Keratinocyte (primary cell): Measurements from ENCODE around the gene APOBEC4. TPM values are rescaled to one million over a fixed set of nuclear protein-coding genes. Genes with fewer than 3 reads are reported as not detected.

ENCODE experiments used
- DNase-seq: peaks from one replicate; pipeline ENCODE4 v3.0.0-alpha.2; 2011; ENCODE audit warnings: low read depth, missing footprints, low spot score
- FAIRE-seq: peaks from 2 replicates; lab custom pipeline; 2011; peaks lifted over from hg19 to GRCh38; lab: Jason Lieb, UNC
- H2AFZ ChIP-seq: 2 replicates; pipeline ENCODE4 v1.6.0; 2012; ENCODE audit warnings: low read length, control low read depth, inconsistent platforms; ENCODE audit not compliant: control insufficient read depth
- H3K27ac ChIP-seq: 2 replicates; pipeline ENCODE4 v1.5.1; 2011; ENCODE audit warnings: low read length; ENCODE audit not compliant: control insufficient read depth, insufficient read depth
- H3K27me3 ChIP-seq: 3 replicates; pipeline ENCODE4 v1.6.0; 2011; ENCODE audit warnings: low read length; ENCODE audit not compliant: control insufficient read depth, insufficient read depth; ENCODE audit errors: extremely low read depth
- H3K36me3 ChIP-seq, 2 experiments: 2 replicates in 1 of 2; 3 replicates in 1 of 2; pipeline ENCODE4 v1.5.1; 2011; ENCODE audit warnings: low read length in 2 of 2, mild to moderate bottlenecking in 1 of 2; ENCODE audit not compliant: control insufficient read depth in 2 of 2, insufficient read depth in 2 of 2; ENCODE audit errors: extremely low read depth in 1 of 2
- H3K4me1 ChIP-seq: 3 replicates; pipeline ENCODE4 v1.5.1; 2011; ENCODE audit warnings: low read length; ENCODE audit not compliant: control insufficient read depth, insufficient read depth; ENCODE audit errors: extremely low read depth
- H3K4me2 ChIP-seq: 3 replicates; pipeline ENCODE4 v1.6.0; 2011; ENCODE audit warnings: low read depth, low read length; ENCODE audit not compliant: control insufficient read depth, insufficient read depth; ENCODE audit errors: extremely low read depth
- H3K4me3 ChIP-seq, 3 experiments: fragments of 200-600 bp in 1 of 3; sonication (generic) in 1 of 3; 2 replicates in 2 of 3; 3 replicates in 1 of 3; pipeline ENCODE4 v1.5.1; 2011 to 2016; ENCODE audit warnings: low read length in 3 of 3, mild to moderate bottlenecking in 3 of 3, control low read depth in 2 of 3, inconsistent platforms in 1 of 3, low read depth in 1 of 3, mixed read lengths in 1 of 3, mixed run types in 1 of 3, moderate library complexity in 1 of 3; ENCODE audit not compliant: control insufficient read depth in 2 of 3, insufficient read depth in 2 of 3; ENCODE audit errors: extremely low read depth in 1 of 3
- H3K79me2 ChIP-seq: 2 replicates; pipeline ENCODE4 v1.6.0; 2012; ENCODE audit warnings: low read length; ENCODE audit not compliant: control insufficient read depth, insufficient read depth
- H3K9ac ChIP-seq: 3 replicates; pipeline ENCODE4 v1.6.0; 2011; ENCODE audit warnings: low read length; ENCODE audit not compliant: control insufficient read depth, insufficient read depth; ENCODE audit errors: extremely low read depth
- H3K9me1 ChIP-seq: 3 replicates; pipeline ENCODE4 v1.6.0; 2011; ENCODE audit warnings: low read length; ENCODE audit not compliant: control insufficient read depth, insufficient read depth; ENCODE audit errors: extremely low read depth
- H3K9me3 ChIP-seq: 2 replicates; pipeline ENCODE4 v1.5.1; 2012; ENCODE audit warnings: low read depth, low read length; ENCODE audit not compliant: control insufficient read depth
- H4K20me1 ChIP-seq: 3 replicates; pipeline ENCODE4 v1.6.0; 2011; ENCODE audit warnings: low read length; ENCODE audit not compliant: control insufficient read depth, insufficient read depth; ENCODE audit errors: extremely low read depth
- EZH2 ChIP-seq: IDR thresholded peaks from one replicate; pipeline ENCODE4 v1.6.1; 2012; ENCODE audit warnings: inconsistent platforms, mild to moderate bottlenecking, low read length, moderate library complexity
- dilution Hi-C: fragments of 300-500 bp; cut with MboI; formaldehyde crosslinking; loops from one replicate; pipeline ENCODE4 v1.7.0; 2020; ENCODE audit warnings: low sequenced_read_pairs; ENCODE audit not compliant: extremely low pct_ligation_motif_present
- polyA plus RNA-seq, 5 experiments: library from polyadenylated mRNA; depleted of rRNA in 3 of 5; stranded (reverse) in 3 of 5; stranded (forward) in 1 of 5; unstranded in 1 of 5; fragments of >200 nt; gene quantifications; 1 replicate in 1 of 5; 2 replicates in 3 of 5; 3 replicates in 1 of 5; pipeline versions ENCODE4 v1.2.1 to v1.2.3, GENCODE V29; 2011 to 2012; ENCODE audit warnings: missing spikeins in 2 of 5, low read depth in 1 of 5, low replicate concordance in 1 of 5
- TF ChIP-seq, protein P1 (sequence below), 3 experiments: IDR thresholded peaks in 1 of 3; conservative IDR thresholded peaks in 1 of 3; optimal IDR thresholded peaks in 1 of 3; 2 replicates in 2 of 3; 3 replicates in 1 of 3; pipeline versions ENCODE3 to v1.5.1; 2011; ENCODE audit warnings: low read length in 3 of 3, mild to moderate bottlenecking in 3 of 3, moderate library complexity in 2 of 3, control low read depth in 1 of 3, inconsistent platforms in 1 of 3; ENCODE audit not compliant: insufficient read depth in 2 of 3; ENCODE audit errors: extremely low read depth in 1 of 3

Gene APOBEC4
- polyA plus RNA-seq, 1 donor (not counting 4 experiments of a cell fraction or from before 2014, with no cell fraction given) = not detected

- Histone ChIP-seq H3K4me2 (no peak overlapping the region), H3K4me1 (no peaks in the 10 kb centered on the region), H3K9me1 (no peaks in the 10 kb centered on the region), H3K79me2 (no peaks in the 10 kb centered on the region), H3K9me3 (no peaks in the 10 kb centered on the region), H3K4me3 (no peak overlapping the region), H3K36me3 (no peaks in the 10 kb centered on the region), H3K27me3 (no peaks in the 10 kb centered on the region), H3K27ac (no peak overlapping the region), H4K20me1 (no peaks in the 10 kb centered on the region), H2AFZ (no peak overlapping the region), H3K9ac (no peak overlapping the region)
- no peak for FAIRE-seq
- dilution Hi-C loops = no loop called here
- TF ChIP-seq, protein P1, sequence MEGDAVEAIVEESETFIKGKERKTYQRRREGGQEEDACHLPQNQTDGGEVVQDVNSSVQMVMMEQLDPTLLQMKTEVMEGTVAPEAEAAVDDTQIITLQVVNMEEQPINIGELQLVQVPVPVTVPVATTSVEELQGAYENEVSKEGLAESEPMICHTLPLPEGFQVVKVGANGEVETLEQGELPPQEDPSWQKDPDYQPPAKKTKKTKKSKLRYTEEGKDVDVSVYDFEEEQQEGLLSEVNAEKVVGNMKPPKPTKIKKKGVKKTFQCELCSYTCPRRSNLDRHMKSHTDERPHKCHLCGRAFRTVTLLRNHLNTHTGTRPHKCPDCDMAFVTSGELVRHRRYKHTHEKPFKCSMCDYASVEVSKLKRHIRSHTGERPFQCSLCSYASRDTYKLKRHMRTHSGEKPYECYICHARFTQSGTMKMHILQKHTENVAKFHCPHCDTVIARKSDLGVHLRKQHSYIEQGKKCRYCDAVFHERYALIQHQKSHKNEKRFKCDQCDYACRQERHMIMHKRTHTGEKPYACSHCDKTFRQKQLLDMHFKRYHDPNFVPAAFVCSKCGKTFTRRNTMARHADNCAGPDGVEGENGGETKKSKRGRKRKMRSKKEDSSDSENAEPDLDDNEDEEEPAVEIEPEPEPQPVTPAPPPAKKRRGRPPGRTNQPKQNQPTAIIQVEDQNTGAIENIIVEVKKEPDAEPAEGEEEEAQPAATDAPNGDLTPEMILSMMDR (optimal IDR thresholded peaks at IDR 0.05 in 1 of 3, IDR thresholded peaks at IDR 0.05 in 1 of 3, conservative IDR thresholded peaks at IDR 0.05 in 1 of 3; ENCODE audit: extremely low read depth in 1 of 3, insufficient read depth in 2 of 3, low read length in 3 of 3) = no peak
- no peak for TF ChIP-seq EZH2
- DNase-seq = no peak
These were observed 21.8 kb upstream of the APOBEC4 start for GRCh38 chr1:183674886-183675285.

DNA sequence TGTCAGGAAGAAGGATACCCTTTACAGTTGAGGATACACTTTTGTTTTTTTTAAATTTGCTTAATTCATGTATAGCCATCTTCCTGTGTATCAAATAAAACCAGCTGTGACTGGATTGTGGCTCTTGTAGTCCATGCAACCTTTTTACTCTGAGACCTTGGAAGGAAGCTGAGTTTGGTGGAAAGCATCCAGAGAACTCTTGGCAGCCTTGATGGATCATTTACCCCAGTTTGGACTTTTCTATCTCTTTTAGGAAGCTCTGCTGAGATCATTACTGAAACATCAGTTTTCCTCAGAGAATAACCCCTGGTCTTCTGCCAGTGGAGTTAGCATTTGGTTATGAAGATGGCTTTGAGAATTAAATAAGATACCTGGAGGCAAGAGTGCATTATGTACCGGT lies 21.2 kb upstream of the APOBEC4 start:
- TF ChIP-seq, protein P1 (optimal IDR thresholded peaks at IDR 0.05 in 1 of 3, IDR thresholded peaks at IDR 0.05 in 1 of 3, conservative IDR thresholded peaks at IDR 0.05 in 1 of 3; ENCODE audit: extremely low read depth in 1 of 3, insufficient read depth in 2 of 3, low read length in 3 of 3) = no peak
- no peak for TF ChIP-seq EZH2
- no peaks in the 10 kb centered on the region for H3K79me2 ChIP-seq
- no peak for FAIRE-seq
- H3K4me2 ChIP-seq = no peak overlapping the region
- DNase-seq = no peak
- H3K4me3 ChIP-seq = no peak overlapping the region
- H3K9me3 ChIP-seq = no peaks in the 10 kb centered on the region
- no peaks in the 10 kb centered on the region for H3K36me3 ChIP-seq
- H4K20me1 ChIP-seq = no peaks in the 10 kb centered on the region
- no peak overlapping the region for H2AFZ ChIP-seq
- no peaks in the 10 kb centered on the region for H3K27me3 ChIP-seq
- dilution Hi-C loops = no loop called here
- no peak overlapping the region for H3K27ac ChIP-seq
- no peak overlapping the region for H3K9ac ChIP-seq
- H3K9me1 ChIP-seq = no peaks in the 10 kb centered on the region
- no peaks in the 10 kb centered on the region for H3K4me1 ChIP-seq
